ENCODE measurements around the gene PRKD1.

Gene PRKD1

GRCh38 chr14:29654901-29655550, 272.6 kb downstream of the PRKD1 start:
- no peak for DNase-seq

- no peak for DNase-seq
These were observed 274.3 kb downstream of the PRKD1 start for GRCh38 chr14:29653303-29653702.

GRCh38 chr14:29652571-29652970, 275.1 kb downstream of the PRKD1 start:
- DNase-seq, result no peak

- DNase-seq, result no peak
These were observed 276.9 kb downstream of the PRKD1 start for GRCh38 chr14:29650554-29651269.

GRCh38 chr14:29649170-29649569, 278.5 kb downstream of the PRKD1 start:
- no peak for DNase-seq

DNA sequence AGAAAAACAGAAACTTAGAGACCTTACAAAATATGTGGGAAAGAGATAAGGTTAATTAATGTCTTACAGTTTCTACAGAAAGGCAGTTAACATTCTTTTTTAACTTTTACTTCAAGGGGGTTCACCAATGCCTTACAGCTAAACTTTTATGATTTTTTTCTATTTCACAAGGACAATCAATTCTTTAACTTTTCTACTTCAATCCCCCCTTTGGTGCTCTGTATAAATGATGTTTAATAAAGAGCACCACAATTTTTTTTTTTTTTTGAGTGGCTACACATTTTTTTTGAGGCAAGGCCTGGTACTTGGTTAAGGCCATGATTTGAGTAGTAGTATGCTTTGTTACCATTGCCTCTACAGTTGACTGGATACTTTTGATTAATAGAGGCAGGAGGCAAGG, 279.6 kb downstream of the PRKD1 start:
- no peak for DNase-seq

DNA sequence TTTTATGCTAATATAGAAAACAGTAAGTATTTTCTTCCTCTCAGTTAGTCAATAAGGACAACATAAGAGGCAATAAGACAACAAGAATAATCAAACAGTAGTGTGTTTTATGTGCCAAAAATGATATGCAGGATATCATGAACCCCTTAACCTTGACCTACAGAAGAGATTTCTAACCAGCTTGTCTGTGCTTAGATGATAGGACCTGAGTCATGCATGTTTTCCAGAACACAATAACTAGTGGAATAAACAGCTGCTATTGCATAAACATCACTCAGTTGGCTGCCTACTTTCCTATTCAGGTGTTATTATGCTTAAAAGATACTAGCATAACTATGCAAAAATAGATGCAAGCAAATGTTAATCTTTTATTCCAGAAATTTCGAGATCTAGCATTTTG, 282.5 kb downstream of the PRKD1 start:
- no peak for DNase-seq

GRCh38 chr14:29643433-29644211, 284.0 kb downstream of the PRKD1 start:
- no peak for DNase-seq

GRCh38 chr14:29637411-29637810, 290.2 kb downstream of the PRKD1 start:
- DNase-seq, result no peak

DNA sequence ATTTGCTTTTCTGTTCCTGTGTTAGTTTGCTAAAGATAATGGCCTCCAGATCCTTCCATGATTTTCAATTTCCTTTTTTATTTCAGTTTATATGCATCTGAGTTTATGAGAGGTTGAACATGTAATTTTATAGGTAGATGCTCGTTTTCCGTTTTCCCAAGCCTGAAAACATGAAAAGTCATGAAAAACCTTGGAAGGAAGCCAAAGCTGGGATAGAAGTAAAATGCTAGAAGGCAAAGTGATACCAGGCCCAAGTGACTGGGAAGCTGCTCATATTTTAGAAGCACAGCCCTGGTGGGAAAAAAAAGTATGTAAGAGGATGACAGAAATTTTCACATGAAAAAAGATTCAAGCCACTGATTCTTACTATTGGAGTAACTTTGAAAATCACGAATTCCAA, 290.8 kb downstream of the PRKD1 start:
- DNase-seq, result no peak

DNA sequence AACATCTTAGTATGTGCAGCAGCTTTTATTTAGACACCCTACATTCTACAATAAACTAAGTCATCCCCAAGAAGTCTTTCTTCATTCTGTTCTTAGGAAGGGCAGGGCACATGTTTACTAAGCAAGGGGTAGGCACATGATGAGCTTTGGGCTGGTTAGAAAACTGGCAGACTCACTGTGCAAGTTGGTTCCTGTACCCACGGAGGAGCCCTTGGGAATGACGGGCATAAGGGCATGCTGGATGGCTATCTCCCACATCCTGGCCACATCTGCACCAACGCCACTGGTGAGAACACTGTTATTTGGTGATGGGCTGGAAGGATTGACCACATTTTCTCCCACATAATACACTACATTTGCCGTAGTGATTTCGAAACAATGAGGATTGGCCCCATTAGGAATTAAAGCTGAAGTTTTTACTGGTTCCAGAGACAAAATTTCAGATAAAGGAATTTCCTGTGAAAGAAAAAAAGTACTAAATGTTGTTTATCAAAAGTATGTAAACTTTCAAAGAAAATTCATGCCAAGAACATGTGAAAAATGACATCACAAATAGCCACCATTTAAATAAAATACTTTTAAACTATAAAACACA, 297.0 kb downstream of the PRKD1 start:
- no peak for DNase-seq

GRCh38 chr14:29629839-29630238, 297.8 kb downstream of the PRKD1 start:
- no peak for DNase-seq

GRCh38 chr14:29627137-29627536, 300.5 kb downstream of the PRKD1 start:
- no peak for DNase-seq

DNA sequence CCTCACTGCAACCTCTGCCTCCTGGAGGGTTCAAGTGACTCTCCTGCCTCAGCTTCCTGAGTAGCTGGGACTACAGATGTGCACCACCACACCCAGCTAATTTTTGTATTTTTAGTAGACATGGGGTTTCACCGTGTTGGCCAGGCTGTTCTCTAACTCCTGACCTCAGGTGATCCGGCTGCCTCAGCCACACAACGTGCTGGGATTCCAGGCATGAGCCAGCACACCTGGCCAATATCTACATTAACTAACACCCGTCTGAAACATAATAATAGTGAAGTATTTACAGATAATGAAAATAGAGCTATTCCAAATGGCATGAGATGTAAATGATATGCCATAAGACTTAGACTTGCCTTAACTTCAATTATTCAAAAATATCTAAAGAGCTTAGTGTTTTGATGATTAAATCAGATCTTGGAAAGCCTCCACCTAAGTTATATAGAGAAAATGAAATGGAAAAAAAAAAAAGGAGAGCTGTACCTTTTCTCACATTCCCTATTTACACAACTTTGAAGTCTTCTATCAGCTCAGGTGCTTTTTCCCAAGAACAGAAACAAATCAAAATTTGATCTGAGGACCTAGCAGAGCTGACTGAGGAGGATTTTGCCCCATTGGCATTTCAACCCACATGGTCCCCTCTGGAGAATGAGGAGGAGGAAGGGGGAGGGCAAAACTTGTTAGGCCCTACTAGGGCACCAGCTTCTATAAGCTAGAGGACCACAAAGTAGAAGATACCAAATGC, 309.2 kb downstream of the PRKD1 start:
- DNase-seq, result no peak

- no peak for DNase-seq
These were observed 310.7 kb downstream of the PRKD1 start for GRCh38 chr14:29616922-29617321.

- no peak for DNase-seq
These were observed 318.8 kb downstream of the PRKD1 start for GRCh38 chr14:29608861-29609260.

DNA sequence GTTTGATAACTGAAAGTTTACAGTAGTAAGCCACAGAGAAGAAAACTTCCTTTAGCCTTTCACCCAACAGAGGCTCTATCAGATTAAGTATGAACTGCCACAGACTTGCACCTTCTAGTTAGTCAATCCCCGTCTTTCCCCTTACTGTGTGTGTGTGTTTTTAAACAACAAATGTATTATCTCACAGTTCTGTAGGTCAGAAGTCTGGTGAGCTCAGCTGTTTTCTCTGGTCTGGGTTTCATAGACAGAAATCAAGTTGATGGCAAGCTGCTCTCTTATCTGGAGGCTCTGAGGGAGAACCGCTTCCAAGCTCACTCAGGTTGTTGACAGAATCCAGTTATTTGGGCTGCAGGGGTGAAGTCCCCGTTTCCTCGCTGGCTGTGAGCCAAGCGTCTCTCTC, 320.5 kb downstream of the PRKD1 start:
- DNase-seq, result no peak

DNA sequence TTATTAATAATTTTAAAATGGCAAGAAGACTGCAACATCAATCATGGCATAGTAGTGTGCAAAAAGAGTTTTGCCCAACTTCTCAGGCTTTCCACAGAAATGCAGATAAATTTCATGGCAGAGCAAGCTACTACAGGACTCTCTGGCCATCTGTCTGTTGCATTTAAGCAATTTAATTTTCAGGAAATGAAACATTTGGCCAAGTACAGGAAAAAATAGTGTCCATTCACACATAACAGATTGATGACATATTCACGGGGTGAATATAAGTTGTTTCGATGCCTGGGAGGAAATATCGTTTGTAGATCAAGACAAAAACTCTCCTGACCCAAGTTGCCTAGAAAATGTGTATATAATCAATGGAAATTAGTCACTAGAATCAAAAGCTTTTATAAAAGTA, 324.0 kb downstream of the PRKD1 start:
- no peak for DNase-seq

GRCh38 chr14:29601616-29602015, 326.0 kb downstream of the PRKD1 start:
- DNase-seq, result no peak

DNA sequence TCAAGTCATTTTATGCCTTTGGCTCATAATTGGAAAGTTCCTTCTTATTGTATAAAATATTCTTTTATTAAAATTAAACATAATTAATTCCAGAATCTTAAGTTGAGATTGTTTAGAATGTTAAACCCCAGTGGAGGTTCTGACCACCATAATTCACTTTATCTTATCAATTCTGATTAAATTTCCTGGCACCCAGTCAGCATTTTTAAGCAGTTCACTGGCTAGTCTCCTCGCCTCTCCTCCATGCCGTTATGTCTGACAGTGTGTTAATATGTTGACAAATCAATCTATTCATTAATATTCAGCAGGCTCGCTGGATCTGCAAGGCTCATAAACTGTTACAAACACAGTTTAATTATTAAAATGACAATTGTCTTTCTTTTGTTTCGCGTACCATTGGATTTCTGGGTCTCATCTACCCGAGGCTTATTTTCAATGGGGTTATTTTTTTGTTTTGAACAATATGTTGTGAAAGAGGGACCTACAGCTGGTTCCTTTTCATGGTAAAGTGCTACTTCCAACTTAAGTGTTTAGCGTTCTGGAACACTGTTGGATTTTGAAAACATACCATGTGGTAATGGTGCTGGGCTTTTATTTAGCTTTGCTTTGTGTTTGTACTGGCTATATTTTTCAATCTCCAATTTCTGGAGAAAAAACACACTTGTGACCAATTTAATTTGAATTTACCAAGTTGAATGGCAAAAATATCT, 339.7 kb downstream of the PRKD1 start:
- DNase-seq, result no peak

DNA sequence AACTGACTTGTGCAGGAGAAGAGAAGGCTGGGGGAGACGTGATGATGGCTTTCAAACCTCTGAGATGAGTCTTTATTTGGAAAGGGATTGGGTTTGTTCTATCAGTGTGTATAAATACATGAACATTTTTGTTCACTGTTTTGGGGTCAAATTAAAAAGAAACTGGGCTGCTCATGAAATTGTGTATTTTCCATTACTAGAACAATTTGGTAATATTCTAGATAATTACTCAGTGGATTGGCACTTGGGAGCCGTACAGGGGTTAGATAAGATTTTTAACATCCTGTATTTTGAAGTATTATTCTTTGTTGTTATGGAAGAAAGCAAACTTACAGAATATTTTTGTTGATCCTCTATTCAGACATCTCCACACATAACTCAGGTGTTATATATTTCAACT, 340.6 kb downstream of the PRKD1 start:
- DNase-seq, result no peak

DNA sequence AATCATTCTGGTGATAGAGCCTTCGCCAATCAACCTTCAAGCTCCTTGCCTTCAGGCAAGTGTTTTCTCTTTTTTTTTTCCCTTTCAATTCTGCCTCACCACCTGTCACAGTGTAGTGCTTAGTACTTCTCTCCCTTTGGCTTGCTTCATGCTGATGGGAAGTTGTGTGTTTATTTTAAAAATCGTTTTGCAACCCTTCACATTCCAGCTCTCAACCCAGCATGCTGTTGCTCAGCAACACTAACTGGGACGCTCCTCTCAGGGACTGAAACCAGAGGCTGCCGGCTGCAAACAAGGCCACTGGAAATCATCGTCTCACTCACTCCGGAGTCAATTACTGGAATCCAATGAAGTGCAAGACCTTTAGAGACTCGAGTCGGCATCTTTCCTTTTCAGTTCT, 342.7 kb downstream of the PRKD1 start:
- DNase-seq, result no peak

All from activated CD4-positive, alpha-beta T cell treated with anti-CD3 and anti-CD28 coated beads, Interleukin-2, amount 50 U/mL, for 1 hour (primary cell).